Iris pigment epithelial cell (primary cell): ENCODE results near the gene PCDHGC4.

Source experiments
- DNase-seq: peaks from one replicate; pipeline ENCODE4 v3.0.0-alpha.2; 2011; ENCODE audit warnings: low read depth

Gene PCDHGC4

DNA sequence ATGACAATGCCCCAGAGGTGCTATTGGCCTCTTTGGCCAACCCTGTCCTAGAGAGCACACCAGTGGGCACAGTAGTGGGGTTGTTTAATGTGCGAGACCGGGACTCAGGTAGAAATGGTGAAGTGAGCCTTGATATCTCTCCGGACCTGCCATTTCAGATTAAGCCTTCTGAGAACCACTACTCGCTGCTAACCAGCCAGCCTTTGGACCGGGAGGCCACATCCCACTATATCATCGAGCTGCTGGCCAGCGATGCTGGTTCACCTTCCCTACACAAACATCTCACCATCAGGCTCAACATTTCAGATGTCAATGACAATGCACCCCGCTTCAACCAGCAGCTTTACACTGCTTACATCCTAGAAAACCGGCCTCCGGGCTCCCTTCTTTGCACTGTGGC, 5.4 kb downstream of the PCDHGC4 start:
- no peak for DNase-seq

- no peak for DNase-seq
Measured at GRCh38 chr5:141490771-141491170, 5.9 kb downstream of the PCDHGC4 start.

DNA sequence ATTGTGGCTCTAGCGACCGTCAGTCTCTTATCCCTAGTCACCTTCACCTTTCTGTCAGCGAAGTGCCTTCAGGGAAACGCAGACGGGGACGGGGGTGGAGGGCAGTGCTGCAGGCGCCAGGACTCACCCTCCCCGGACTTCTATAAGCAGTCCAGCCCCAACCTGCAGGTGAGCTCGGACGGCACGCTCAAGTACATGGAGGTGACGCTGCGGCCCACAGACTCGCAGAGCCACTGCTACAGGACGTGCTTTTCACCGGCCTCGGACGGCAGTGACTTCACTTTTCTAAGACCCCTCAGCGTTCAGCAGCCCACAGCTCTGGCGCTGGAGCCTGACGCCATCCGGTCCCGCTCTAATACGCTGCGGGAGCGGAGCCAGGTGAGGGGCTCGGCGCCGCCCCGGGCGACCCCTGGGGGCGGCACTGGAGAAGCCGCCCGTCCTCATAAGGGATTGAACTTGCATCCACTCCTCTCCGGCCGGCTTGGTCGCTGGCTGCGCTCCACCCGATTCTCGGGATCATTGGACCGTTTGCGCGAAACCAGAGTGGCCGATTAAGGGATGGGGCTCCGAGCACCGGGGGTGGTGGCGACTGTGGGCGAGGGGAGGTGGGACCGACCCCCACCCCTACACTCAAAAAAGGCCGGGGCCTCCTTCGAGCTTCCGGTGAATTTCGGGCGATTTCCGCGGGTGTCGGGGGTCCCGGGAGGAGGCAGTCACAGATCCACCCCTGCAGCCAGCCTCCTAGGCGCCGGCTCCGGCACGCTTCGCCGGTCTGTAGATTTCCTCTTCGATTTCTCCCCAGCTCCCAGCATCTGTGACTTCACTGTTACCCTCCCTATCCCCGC, 6.7 kb downstream of the PCDHGC4 start:
- no peak for DNase-seq

GRCh38 chr5:141492168-141492885, 7.5 kb downstream of the PCDHGC4 start:
- DNase-seq = no peak

DNA sequence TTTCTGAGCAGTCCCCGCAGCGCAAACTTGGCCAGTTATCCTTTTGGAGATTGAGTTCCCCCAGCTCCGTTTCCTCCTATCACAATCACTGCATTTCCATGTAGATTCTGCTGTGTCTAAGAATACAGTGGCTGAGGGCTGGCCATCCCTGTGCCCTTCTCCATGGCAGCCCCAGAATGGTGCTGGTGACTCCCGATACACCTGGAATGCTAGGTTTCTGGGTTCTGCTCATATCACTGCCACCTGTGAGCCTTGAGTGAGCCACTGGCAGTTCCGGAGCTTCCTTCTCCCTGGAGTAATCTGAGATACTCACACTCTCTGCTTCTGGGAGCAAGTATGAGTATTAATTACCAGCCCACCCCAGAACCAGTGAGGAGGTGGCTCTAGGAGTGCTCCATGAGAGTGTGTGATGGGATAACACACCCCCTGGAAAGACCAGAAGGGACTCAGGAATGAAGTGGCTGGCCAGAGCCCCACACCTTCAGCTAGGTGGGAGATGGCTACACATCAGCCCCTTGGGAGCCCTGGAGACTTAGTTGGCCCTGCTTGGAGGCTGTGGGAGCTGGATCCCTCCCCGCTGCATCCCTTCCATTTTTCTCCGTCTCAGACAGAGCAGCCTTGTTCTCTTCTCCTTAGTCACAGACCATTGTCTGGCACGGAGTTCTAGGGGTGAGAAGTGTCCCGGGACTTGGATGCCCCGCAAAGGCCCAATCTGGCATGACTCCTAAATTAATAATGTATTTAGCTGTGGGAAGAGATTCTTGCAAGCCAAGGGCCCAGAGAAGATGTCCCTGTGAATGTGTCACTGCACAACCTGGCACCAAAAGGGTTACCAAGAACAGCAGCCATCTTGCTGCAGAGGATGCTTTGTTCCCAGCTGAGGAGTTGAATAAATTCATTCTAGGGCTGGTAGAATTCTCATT, 8.9 kb downstream of the PCDHGC4 start:
- DNase-seq = no peak

DNA sequence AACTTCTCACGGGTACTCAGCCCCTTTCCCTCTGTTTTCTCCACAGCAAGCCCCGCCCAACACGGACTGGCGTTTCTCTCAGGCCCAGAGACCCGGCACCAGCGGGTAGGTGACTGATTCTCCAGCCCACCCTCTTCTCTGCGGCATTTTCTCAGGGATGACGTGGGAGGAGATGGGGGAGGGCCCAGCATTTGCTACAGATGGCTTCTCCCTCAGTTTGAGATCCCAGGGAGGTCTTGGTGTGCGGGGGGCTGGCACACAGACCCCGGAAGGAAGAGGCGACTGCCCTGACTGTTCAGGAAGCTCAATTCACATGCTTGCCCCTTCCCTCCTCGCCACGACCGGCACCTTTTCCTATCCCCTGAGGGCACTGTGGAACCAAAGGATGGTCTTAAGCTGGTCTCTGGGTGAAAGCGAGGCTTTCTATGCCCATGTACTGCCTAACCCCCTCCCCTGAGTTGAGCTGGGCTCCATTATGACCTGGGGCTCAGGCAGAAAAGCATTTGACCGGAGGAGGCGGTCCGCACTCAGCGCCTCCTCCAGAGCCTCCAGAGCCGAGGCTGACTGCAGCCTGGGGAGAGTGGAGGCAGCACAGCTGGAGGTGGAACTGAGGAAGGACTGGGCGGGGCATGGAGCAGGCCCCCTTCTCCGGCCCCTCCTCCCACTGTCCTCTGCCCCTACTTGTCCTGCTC, 10.1 kb downstream of the PCDHGC4 start:
- DNase-seq = no peak

DNA sequence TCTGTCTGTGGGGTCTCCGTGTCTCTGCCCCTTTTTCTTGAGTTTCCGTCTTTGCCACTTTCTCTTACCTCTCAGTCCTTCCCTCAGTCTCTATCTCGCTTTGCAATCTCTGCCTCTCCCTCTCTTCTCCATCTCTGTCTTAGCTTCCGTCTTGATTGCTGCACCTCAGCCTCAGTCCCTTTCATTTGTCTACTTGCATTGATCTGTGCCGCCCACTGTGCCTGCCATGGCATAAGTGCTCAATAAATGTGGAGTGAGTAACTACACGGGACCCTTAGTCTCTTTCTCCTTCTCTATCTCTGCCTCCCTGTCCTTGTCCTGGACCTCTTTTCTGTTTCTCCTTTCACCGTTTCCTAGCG, 10.6 kb downstream of the PCDHGC4 start:
- no peak for DNase-seq

DNA sequence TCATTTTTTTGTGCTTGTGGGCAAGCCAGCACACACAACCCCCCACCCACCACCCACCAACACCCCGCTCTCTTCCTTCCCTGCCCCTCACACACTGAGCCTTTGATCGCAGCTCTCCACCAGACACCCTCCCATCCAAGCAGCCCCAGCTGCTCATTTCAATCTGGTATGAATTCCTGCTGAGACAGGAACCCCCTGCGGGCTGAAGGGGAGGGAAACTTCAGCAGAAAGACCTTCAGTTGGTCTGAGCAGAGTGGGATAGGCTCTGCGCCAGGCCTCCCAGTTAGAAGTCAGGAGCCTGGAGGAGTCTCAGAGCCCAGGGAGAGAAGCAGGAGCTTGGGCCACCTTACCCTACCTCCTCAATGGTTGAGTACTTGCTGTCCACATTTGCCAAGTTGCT, 11.2 kb downstream of the PCDHGC4 start:
- peak; percentile 44 for DNase-seq

DNA sequence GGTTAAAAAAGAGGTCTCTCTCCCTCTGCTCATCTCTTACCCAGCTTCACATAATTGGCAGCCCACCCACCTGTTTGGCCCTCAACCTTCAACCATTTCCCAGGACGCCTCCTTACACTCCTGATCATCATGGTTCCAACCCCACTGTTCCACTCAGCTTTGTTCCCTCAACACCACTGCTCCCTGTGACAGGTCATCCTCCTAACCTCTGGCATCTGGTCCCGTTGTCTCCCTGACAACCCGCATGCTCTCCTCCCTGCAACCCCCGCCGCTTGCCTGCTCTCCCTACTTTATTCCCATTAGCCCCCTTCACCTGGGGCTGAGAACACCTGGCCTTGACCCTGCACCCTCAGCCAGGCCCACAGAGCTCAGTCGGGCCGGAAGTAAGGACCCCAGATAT, 16.9 kb downstream of the PCDHGC4 start:
- no peak for DNase-seq

- DNase-seq = no peak
Measured at GRCh38 chr5:141503681-141504080, 18.9 kb downstream of the PCDHGC4 start.

DNA sequence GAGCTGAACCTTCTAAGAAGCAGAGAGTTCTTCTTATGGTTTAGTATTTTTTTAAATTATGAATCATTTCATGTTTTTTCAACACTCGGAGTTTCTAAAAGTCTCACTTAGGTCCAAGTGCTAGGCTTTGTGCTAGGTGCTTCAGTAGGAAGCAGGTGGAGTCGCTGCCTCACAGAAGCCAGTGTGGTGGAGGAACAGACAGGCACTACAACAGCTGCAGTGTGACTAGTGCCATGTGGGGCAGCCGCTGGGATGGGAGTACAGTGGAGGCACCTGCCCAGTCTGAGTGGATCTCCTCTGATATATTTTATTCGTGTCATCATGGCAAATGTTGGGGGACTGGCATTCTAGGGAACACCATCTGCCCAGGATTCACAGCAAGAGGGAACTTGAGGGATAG, 19.4 kb downstream of the PCDHGC4 start:
- DNase-seq = no peak

GRCh38 chr5:141506381-141507155, 21.7 kb downstream of the PCDHGC4 start:
- DNase-seq = no peak

- DNase-seq = peak; percentile 90
Measured at GRCh38 chr5:141507387-141508091, 22.7 kb downstream of the PCDHGC4 start.

DNA sequence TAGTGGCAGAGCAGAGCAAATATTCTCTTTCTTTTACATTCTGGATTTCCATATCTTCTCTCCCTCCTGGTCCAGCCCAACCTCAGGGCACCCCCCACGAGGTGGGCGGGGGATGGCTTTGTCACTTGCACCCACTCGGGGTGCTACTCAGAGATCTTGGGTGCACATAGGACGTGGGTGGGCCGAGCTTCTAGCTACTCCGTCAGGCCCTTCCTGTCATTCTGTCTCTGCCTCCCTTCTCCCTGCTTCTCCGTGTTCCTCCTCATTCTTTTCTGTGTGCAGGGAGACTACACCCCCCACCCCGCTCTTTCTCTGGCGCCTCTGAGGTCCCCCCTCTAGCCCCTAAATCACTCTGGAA, 23.6 kb downstream of the PCDHGC4 start:
- DNase-seq = peak; percentile 31

- DNase-seq = peak; percentile 91
Measured at GRCh38 chr5:141508798-141509611, 24.2 kb downstream of the PCDHGC4 start.

DNA sequence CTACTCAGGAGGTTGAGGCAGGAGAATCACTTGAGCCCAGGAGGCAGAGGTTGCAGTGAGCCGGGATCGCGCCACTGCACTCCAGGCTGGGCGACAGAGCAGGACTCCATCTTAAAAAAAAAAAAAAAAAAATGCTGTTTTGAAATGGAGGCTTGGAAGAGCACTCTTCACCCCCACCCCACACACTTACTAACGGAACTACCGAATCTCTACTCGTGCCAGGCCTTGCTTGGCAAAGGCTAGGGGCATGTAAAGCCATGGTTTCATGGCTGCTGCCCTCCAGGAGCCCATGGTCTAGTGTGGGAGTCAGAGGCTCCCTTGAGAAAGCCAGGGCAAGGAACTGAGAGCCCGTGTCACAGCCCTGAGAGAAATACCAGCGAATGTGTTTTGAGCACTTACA, 25.3 kb downstream of the PCDHGC4 start:
- DNase-seq = no peak

DNA sequence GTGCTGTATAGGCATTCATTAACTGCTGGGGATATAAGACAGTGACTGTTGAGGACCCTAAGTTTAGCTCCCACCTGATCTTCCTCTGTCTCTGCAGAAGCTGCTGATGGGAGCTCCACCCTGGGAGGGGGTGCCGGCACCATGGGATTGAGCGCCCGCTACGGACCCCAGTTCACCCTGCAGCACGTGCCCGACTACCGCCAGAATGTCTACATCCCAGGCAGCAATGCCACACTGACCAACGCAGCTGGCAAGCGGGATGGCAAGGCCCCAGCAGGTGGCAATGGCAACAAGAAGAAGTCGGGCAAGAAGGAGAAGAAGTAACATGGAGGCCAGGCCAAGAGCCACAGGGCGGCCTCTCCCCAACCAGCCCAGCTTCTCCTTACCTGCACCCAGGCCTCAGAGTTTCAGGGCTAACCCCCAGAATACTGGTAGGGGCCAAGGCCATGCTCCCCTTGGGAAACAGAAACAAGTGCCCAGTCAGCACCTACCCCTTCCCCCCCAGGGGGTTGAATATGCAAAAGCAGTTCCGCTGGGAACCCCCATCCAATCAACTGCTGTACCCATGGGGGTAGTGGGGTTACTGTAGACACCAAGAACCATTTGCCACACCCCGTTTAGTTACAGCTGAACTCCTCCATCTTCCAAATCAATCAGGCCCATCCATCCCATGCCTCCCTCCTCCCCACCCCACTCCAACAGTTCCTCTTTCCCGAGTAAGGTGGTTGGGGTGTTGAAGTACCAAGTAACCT, 26.2 kb downstream of the PCDHGC4 start:
- DNase-seq = no peak

GRCh38 chr5:141511771-141512325, 27.0 kb downstream of the PCDHGC4 start:
- no peak for DNase-seq
